NCI-H1417 treated with DMSO at 0.1 percent for 48 hours (cell line): ENCODE results near the gene HPSE2.
"Not testable (repeated sequence)": the region's sequence is repeated elsewhere in the genome, so short reads cannot be mapped to it uniquely, and the experiment has no call there.

ENCODE experiments used
- DNase-seq: peaks from one replicate; lab custom pipeline; 2025; lab: John Stamatoyannopoulos, UW

The HPSE2 gene

GRCh38 chr10:98563811-98564210 lies 671.8 kb downstream of the HPSE2 start:
- DNase-seq = no peak

- no peak for DNase-seq
Observed at GRCh38 chr10:98560565-98560964, 675.1 kb downstream of the HPSE2 start.

- DNase-seq = no peak
Observed at GRCh38 chr10:98556061-98556460, 679.6 kb downstream of the HPSE2 start.

GRCh38 chr10:98555021-98555619 lies 680.5 kb downstream of the HPSE2 start:
- DNase-seq = peak; percentile 68

GRCh38 chr10:98541561-98541960 lies 694.1 kb downstream of the HPSE2 start:
- not testable (repeated sequence) for DNase-seq

- no peak for DNase-seq
Observed at GRCh38 chr10:98539578-98539977, 696.1 kb downstream of the HPSE2 start.

GRCh38 chr10:98538472-98538871 lies 697.2 kb downstream of the HPSE2 start:
- DNase-seq = no peak

- DNase-seq = no peak
Observed at GRCh38 chr10:98536551-98536950, 699.1 kb downstream of the HPSE2 start.

- DNase-seq = no peak
Observed at GRCh38 chr10:98533746-98534445, 701.8 kb downstream of the HPSE2 start.

- DNase-seq = no peak
Observed at GRCh38 chr10:98533241-98533640, 702.4 kb downstream of the HPSE2 start.

- no peak for DNase-seq
Observed at GRCh38 chr10:98528805-98529183, 706.9 kb downstream of the HPSE2 start.

- DNase-seq = no peak
Observed at GRCh38 chr10:98528166-98528804, 707.4 kb downstream of the HPSE2 start.

GRCh38 chr10:98525969-98526368 lies 709.7 kb downstream of the HPSE2 start:
- DNase-seq = no peak

- no peak for DNase-seq
Observed at GRCh38 chr10:98524124-98524523, 711.5 kb downstream of the HPSE2 start.

- no peak for DNase-seq
Observed at GRCh38 chr10:98519841-98520240, 715.8 kb downstream of the HPSE2 start.

GRCh38 chr10:98517672-98518071 lies 718.0 kb downstream of the HPSE2 start:
- no peak for DNase-seq

GRCh38 chr10:98516352-98516751 lies 719.3 kb downstream of the HPSE2 start:
- DNase-seq = no peak

GRCh38 chr10:98513704-98514103 lies 721.9 kb downstream of the HPSE2 start:
- no peak for DNase-seq

- no peak for DNase-seq
Observed at GRCh38 chr10:98511876-98512275, 723.8 kb downstream of the HPSE2 start.

GRCh38 chr10:98510412-98510995 lies 725.1 kb downstream of the HPSE2 start:
- DNase-seq = no peak

- DNase-seq = no peak
Observed at GRCh38 chr10:98509745-98510144, 725.9 kb downstream of the HPSE2 start.

- not testable (repeated sequence) for DNase-seq
Observed at GRCh38 chr10:98502535-98502934, 733.1 kb downstream of the HPSE2 start.

GRCh38 chr10:98492763-98493162 lies 742.9 kb downstream of the HPSE2 start:
- DNase-seq = no peak
